GM20000 (cell line): ENCODE results near the gene FSCN2.
"Not testable (repeated sequence)": the region's sequence is repeated elsewhere in the genome, so short reads cannot be mapped to it uniquely, and the experiment has no call there.

Source experiments
- DNase-seq: peaks from one replicate; pipeline ENCODE4 v3.0.0; 2012; ENCODE audit warnings: low spot score
- CTCF ChIP-seq: IDR thresholded peaks from 2 replicates; pipeline ENCODE4 v1.5.1; 2012; ENCODE audit warnings: mild to moderate bottlenecking, control low read depth; ENCODE audit errors: extremely low read depth, missing control alignments

Gene FSCN2

GRCh38 chr17:81524865-81525159 lies 3.4 kb upstream of the FSCN2 start:
- no peak for TF ChIP-seq CTCF
- no peak for DNase-seq

GRCh38 chr17:81526662-81527571 lies 1.3 kb upstream of the FSCN2 start:
- no peak for DNase-seq
- no peak for TF ChIP-seq CTCF

- no peak for TF ChIP-seq CTCF
- no peak for DNase-seq
Measured at GRCh38 chr17:81528384-81528650, 140 bp downstream of the FSCN2 start.

- no peak for TF ChIP-seq CTCF
- no peak for DNase-seq
Measured at GRCh38 chr17:81528651-81529436, 667 bp downstream of the FSCN2 start.

- DNase-seq = no peak
- TF ChIP-seq CTCF = no peak
Measured at GRCh38 chr17:81529437-81529803, 1.2 kb downstream of the FSCN2 start.

GRCh38 chr17:81531013-81531412 lies 2.8 kb downstream of the FSCN2 start:
- not testable (repeated sequence) for DNase-seq

GRCh38 chr17:81531998-81532404 lies 3.8 kb downstream of the FSCN2 start:
- not testable (repeated sequence) for DNase-seq

GRCh38 chr17:81532490-81533287 lies 4.5 kb downstream of the FSCN2 start:
- no peak for TF ChIP-seq CTCF
- DNase-seq = no peak
